ENCODE measurements around the gene MVB12B.
"Not testable (repeated sequence)": the region's sequence is repeated elsewhere in the genome, so short reads cannot be mapped to it uniquely, and the experiment has no call there.

The MVB12B gene

DNA sequence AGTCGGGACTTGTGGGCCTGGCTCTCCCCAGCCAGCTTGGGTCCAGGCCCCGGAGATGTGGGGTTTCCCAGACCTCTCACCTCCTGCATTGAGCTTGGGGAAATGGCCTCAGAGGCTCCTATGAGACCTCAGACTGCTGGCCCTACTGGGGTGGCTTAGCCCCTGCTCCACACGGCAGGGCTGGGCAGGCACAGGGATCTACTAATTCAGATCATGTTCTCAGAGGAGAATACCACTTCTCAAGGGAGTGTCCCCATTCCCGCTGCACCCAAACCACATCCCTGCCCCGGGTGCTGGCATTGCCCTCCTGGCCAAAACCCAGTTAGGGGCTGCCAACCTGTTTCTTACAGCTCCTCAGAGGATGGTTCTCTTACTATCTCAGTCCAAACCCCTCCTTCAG, 205.0 kb downstream of the MVB12B start:
- H3K27ac Mint-ChIP-seq, result no peak overlapping the region
- DNase-seq, result no peak
- H3K4me3 Mint-ChIP-seq, result no peak overlapping the region
- H3K9me3 Mint-ChIP-seq, result no peaks in the 10 kb centered on the region
- H3K4me1 Mint-ChIP-seq, result no peaks in the 10 kb centered on the region
- ATAC-seq, result no peak
- H3K27me3 Mint-ChIP-seq, result peaks cover 39% of the 10 kb centered on the region

DNA sequence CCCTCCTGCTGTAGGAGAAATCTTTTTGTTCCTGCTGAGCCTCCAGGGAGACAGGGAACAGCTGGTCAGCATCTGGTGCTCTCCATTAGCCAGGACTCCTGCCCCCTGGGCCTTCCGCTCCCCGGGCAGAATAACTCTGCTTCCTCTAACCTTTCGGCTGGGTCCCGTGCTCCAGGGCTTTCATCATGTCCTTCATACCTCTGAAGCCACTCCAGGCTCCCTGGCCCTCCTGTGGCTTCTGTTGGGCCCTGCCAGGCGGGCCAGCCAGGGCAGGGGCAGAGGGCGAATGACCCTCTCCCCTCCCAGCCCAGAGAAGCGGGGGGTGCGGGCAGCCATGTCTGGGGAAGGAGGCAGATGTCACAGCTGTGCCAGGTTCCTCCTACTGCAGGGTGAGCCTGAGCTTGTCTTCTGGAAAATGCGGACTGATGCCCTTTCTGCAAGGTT, 205.4 kb downstream of the MVB12B start:
- ATAC-seq (no peak), DNase-seq (no peak)
- no peaks in the 10 kb centered on the region for H3K4me1 Mint-ChIP-seq
- no peak overlapping the region for H3K4me3 Mint-ChIP-seq
- H3K9me3 Mint-ChIP-seq, result no peaks in the 10 kb centered on the region
- peaks cover 44% of the 10 kb centered on the region for H3K27me3 Mint-ChIP-seq
- no peak overlapping the region for H3K27ac Mint-ChIP-seq

DNA sequence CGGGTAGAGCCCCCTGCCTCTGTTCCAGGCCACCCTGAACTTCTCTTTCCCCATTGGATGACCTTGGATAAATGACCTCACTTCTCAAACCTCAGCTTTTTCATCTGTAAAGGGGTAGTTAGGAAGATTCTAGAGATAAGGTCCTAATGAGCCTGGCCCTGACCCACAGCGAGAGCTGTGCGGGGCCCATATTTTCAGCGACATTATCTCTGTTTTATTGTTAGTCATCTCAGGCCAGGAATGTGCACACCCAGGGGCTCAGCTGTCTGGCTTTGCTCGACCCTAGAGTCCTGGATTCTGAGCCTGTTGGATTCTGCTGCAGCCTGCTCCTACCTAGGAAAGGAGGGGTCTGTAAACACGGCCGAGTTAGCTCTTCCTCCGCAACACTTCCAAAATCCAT, 205.9 kb downstream of the MVB12B start:
- Mint-ChIP-seq H3K9me3 (no peaks in the 10 kb centered on the region), H3K27me3 (peaks cover 48% of the 10 kb centered on the region), H3K4me1 (no peaks in the 10 kb centered on the region), H3K27ac (no peak overlapping the region), H3K4me3 (no peak overlapping the region)
- ATAC-seq (no peak), DNase-seq (no peak)

DNA sequence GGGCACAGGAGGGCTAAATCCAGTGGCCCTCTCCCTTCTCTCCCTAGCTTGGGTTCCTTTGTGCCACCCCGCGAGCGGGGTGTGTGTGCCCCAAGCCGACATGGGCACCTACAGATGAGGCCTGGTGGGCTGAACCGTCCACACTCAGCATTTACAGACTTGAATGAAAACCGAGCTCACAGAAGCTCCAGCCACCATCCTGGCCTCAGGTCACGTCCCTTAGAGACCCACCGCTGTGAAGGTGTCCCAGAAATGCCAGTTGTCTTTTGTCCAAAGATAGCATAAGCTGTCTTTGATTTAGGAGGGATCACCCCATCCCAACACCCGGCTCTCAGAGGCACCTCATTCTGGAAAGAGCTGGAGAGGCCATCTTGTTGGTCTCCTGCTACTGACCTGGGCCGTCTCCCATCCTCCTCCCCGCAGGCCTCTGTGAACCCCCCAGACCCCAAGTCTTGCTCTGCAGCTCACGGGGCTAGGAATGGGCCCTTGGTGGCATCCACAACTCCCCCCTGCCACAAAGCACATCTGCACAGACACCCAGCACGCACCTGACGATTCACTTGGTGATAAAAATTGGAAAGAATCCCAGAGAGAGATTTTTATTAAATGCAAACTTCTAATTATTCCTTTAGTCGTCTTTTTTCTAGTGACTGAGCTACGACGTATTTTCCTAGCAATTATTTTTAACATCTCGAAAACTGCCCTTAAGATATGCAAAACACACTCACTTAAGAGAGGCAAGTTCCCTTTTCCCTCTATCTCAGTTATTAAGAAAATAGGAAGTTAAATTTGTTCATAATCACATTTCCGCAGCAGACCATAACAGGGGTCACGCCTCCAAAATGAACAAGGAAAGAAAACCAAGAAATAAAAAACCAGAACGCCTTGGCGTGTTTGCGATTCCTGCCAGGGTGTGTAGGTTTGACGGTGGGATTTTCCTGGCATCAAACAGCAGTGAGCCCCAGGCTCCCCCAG, 206.6 kb downstream of the MVB12B start:
- Mint-ChIP-seq H3K4me1 (no peaks in the 10 kb centered on the region), H3K9me3 (no peaks in the 10 kb centered on the region), H3K27me3 (peaks cover 56% of the 10 kb centered on the region), H3K4me3 (no peak overlapping the region), H3K27ac (no peak overlapping the region)
- ATAC-seq (no peak), DNase-seq (no peak)

DNA sequence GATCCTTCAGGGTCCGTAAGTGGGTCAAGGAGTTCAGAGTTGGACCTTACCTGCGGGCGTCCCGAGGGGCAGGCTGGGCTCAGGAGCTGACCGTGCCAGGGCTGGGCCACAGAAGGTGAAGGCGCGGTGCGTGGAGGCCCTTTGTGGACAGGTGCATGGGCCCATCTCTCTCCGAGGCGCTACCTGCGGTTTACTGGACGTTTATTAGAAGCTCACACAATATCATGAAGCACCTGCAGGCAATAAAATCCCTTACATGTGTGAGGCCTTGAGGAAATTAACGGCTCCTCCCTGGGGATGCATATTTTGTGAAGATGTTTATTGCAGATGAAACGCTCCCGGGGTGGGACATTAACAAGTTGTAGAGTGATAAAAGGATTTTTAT, 207.3 kb downstream of the MVB12B start:
- no peak overlapping the region for H3K27ac Mint-ChIP-seq
- DNase-seq (no peak), ATAC-seq (no peak)
- no peaks in the 10 kb centered on the region for H3K4me1 Mint-ChIP-seq
- H3K27me3 Mint-ChIP-seq, result peaks cover 62% of the 10 kb centered on the region
- no peaks in the 10 kb centered on the region for H3K9me3 Mint-ChIP-seq
- H3K4me3 Mint-ChIP-seq, result no peak overlapping the region

DNA sequence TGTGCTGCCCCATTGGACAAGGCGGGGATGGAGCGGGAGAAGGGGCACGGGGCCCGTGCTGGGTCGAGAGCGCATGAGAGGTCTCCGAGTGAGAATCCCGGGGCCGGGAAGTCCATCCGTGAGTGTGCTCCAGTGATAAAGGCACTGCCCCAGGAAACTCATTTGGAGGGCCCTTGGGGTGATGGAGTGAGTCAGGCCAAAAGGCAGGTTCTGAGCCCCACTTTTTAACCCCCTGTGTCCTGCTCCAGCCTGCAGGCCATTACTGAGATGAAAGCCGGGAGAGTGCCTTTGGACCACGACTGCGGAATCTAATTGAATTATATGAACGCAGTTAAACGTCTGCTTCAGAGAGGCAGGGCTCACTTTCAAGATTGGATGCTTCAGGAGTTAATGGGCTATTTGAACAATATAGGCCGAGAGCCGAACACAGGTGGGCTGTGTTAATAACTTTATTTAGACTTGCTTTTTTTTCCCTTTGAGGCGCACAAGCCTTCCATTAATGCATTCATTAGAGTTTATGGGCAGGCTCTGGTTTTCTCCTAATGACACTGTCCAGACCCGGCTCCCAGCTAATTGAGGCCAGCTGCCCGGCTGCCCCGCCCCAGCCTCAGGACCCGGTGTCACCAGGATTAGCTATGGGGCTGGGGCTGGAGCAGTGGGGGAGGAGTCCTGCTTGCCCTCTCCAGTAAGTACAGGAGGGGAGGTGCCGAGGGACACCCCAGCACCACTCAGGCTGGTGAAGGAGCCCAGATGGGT, 208.0 kb downstream of the MVB12B start:
- DNase-seq (no peak), ATAC-seq (no peak)
- no peak overlapping the region for H3K27ac Mint-ChIP-seq
- H3K27me3 Mint-ChIP-seq, result peaks cover 64% of the 10 kb centered on the region
- H3K4me1 Mint-ChIP-seq, result no peaks in the 10 kb centered on the region
- H3K4me3 Mint-ChIP-seq, result no peak overlapping the region
- H3K9me3 Mint-ChIP-seq, result no peaks in the 10 kb centered on the region

DNA sequence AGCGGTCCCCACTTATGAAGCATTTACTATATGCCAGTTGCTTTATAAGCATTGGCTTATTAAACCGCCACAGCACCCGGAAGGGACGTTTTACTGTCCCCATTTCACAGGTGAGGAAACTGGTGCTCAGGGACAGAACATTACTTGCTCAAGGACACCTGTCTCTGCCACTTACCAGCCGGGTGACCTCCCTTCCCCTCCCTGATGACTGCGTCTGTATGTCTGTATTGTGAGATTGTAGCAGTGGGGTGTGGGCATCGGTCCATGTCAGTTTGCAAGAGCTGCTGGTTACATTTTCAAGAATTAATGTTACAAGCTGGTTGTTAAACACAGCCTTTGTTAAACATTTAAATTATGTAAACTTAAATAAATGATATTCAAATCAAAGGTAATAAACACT, 209.5 kb downstream of the MVB12B start:
- DNase-seq, result no peak
- ATAC-seq, result no peak
- Mint-ChIP-seq H3K4me1 (no peaks in the 10 kb centered on the region), H3K27ac (no peak overlapping the region), H3K4me3 (no peak overlapping the region), H3K27me3 (peaks cover 64% of the 10 kb centered on the region), H3K9me3 (no peaks in the 10 kb centered on the region)

DNA sequence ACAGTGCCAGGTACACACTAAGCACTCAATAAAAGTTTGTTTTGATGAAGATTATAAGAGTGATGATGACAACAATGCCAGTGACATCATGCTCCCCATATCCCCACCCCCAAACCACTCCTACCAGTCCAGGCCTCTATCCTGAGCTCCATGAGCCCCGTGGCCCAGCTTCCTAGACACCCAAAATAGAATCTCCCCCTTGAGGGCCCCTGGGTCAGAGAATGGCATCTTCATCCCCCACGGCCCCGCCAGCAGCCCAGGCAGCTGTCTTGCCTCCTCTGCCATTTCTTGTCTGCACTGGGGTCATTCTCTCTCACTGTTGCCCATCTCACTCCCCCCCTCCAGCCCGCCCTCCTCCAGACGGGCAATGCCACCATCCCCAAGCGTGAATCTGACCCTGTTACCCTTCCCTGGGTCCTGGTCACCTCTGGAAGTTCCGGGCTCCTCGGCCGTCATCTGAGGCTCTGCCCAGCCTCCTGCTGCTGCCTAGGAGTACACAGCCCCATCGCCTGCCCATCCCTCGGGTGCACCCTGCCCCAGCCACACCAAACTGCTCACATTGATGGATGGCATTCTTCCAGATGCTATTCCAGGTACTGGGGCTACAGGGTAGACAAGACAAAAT, 210.3 kb downstream of the MVB12B start:
- Mint-ChIP-seq H3K27me3 (peaks cover 61% of the 10 kb centered on the region), H3K4me3 (no peak overlapping the region)
- no peak for ATAC-seq

DNA sequence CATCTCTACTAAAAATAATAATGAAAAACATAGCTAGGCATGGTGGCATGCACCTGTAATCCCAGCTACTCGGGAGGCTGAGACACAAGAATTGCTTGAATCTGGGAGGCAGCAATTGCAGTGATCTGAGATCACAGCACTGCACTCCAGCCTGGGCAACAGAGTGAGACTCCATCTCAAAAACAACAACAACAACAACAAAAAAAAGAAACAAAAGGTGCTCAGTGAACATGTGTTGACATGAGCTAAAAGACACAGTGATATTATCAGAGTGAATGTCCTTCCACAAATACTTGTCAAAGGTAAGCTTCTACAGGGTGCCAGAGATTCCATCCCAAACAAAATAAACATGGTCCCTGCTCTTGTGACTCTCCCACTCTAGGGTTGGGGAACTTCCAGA, 211.9 kb downstream of the MVB12B start:
- H3K27me3 Mint-ChIP-seq, result peaks cover 45% of the 10 kb centered on the region

More for the DNA sequence above, 210.3 kb downstream of the MVB12B start:
- Mint-ChIP-seq H3K27ac (no peak overlapping the region), H3K4me1 (no peaks in the 10 kb centered on the region), H3K9me3 (no peaks in the 10 kb centered on the region)
- no peak for DNase-seq

DNA sequence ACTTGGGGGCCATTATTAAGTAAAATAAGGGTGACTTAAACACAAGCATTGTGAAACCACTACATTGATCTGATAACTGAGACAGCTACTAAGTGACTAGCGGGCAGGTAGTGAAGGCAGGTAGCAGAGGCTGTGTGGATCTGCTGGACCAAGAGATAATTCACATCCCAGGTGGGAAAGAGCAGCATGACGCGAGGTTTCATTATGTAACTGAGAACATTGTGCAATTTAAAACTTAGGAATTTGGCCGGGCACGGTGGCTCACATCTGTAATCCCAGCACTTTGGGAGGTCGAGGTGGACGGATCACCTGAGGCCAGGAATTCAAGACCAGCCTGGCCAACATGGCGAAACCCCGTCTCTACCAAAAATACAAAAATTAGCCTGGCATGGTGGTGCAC, 213.8 kb downstream of the MVB12B start:
- not testable (repeated sequence) for ATAC-seq, H3K9me3 Mint-ChIP-seq
- peaks cover 28% of the 10 kb centered on the region for H3K27me3 Mint-ChIP-seq

More for the DNA sequence above, 211.9 kb downstream of the MVB12B start:
- H3K4me3 Mint-ChIP-seq, result no peak overlapping the region
- DNase-seq (no peak), ATAC-seq (no peak)
- peak overlapping the region in 1 of 2 donors; percentile 21 for H3K27ac Mint-ChIP-seq
- no peaks in the 10 kb centered on the region for H3K9me3 Mint-ChIP-seq
- H3K4me1 Mint-ChIP-seq, result no peaks in the 10 kb centered on the region

DNA sequence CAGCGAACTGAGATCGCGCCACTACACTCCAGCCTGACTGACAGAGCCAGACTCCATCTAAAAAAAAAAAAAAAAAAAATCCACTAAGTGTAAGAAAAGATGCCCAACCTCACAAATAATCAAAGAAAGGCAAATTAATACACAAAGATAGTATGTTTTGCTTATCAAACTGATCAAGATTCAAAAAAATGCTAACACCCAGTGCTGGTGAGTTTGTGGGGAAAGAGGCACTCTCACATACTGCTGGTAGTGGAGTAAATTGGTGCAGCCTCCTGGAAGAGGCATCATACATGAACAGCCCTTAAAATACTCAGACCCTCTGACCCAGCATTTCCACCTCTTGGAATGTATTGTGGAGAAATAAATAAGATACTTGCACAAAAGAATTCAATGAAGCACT, 216.9 kb downstream of the MVB12B start:
- Mint-ChIP-seq H3K9me3 (no peaks in the 10 kb centered on the region), H3K4me1 (no peaks in the 10 kb centered on the region), H3K27me3 (peaks cover 6% of the 10 kb centered on the region), H3K27ac (no peak overlapping the region), H3K4me3 (no peak overlapping the region)
- DNase-seq, result no peak
- ATAC-seq, result no peak

More for the DNA sequence above, 213.8 kb downstream of the MVB12B start:
- H3K27ac Mint-ChIP-seq, result peak overlapping the region in 1 of 2 donors; percentile 29
- DNase-seq, H3K4me3 Mint-ChIP-seq, H3K4me1 Mint-ChIP-seq: not testable (repeated sequence)

DNA sequence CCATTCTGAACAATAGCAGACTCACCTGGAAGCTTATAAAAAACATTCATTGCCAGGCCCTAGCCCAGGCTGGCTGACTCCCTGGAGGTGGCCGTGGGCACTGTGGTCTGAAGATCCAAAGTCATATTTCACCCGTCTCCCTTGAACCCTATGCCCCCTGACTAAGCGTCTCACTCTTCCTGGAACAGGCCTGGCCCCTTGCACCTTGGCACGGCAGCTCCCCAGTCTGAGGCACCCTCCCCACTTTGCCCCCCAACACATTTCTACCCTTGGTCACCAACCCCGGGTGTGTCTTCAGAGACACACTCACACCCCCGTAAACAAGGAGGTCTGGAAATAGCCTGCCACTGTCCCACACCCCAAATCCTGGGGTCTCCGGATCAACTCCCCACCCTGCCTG, 218.5 kb downstream of the MVB12B start:
- DNase-seq (no peak), ATAC-seq (no peak)
- Mint-ChIP-seq H3K9me3 (no peaks in the 10 kb centered on the region), H3K4me3 (no peak overlapping the region), H3K27ac (no peak overlapping the region), H3K4me1 (no peaks in the 10 kb centered on the region), H3K27me3 (no peaks in the 10 kb centered on the region)

DNA sequence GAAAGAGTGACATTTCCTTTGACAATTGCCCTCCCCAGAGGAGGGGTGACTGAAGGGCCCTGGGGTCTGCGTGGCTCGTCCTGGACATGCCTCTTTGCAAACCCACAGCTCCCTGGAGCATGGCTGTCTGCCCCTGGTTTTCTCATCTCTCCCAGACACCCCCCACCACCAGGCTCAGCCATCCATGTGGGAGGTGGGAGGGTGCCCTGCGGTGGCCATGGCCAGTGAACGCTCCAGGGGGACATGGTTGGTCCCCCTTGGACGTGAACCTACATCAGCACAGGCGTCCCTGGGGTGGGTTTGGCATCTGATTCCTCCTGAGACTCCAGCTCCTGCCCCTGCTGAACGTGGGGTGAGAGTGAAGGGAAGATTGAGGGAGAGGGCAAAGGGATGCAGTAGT, 219.4 kb downstream of the MVB12B start:
- ATAC-seq (no peak), DNase-seq (no peak)
- Mint-ChIP-seq H3K4me1 (no peaks in the 10 kb centered on the region), H3K27ac (no peak overlapping the region), H3K9me3 (no peaks in the 10 kb centered on the region), H3K27me3 (no peaks in the 10 kb centered on the region), H3K4me3 (no peak overlapping the region)

DNA sequence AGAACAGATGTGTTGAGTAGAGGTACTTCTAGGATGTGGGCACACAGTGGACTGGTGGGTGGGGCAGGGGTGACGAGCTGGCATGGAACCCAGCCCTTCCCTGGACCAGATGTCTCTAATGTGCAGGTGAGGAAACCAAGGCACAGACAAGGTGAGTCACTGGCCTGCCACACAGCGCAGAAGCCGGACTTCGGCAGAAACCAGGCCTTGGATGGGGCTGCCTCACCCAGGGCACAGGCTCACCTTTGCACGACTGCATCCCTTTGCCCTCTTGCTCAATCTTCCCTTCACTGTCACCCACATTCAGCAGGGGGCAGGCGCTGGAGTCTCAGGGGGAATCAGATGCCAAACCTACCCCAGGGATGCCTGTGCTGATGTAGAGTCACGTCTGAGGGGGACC, 221.7 kb downstream of the MVB12B start:
- Mint-ChIP-seq H3K4me3 (no peak overlapping the region), H3K9me3 (no peaks in the 10 kb centered on the region), H3K4me1 (no peaks in the 10 kb centered on the region), H3K27ac (no peak overlapping the region), H3K27me3 (no peaks in the 10 kb centered on the region)
- ATAC-seq, result no peak
- DNase-seq, result no peak

DNA sequence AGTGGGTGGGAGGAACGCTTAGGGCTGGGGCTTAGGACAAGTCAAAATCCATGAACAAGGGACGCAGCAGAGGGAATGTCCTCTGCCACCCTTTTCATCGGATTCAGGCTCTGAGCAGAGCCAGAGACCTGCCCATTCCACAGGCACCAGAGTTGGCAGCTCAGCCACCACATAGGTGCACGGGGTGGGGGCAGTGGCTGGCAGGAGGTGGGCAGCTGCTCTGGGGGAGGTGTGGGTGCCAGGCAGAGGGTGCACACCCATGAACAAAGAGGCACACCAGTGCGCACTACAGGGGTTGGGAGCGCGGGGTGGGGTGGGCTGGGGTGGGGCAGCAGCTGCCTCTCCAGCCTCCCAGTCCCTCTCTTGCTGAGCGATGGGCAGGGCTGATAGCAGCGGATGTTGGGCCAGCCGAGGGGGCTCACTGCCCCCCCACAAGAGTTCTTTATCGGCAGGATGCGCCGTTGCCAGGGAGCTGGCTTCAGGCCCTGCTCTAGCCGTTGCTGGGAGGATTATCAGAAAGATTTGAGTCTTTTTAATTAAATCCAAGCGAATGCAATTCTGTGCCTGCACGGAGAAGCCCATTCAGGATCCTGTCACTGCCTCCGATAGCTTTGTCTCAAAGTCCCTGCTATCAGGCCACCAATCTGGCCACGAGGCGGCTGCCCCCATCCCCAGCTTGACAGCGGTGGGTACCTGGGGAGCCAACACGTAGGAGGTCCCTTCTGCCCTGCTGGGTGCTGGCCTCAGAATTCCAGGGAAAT, 222.8 kb downstream of the MVB12B start:
- no peak for ATAC-seq

More for the DNA sequence above, 222.8 kb downstream of the MVB12B start:
- Mint-ChIP-seq H3K4me1 (no peaks in the 10 kb centered on the region), H3K27me3 (no peaks in the 10 kb centered on the region), H3K27ac (no peak overlapping the region), H3K4me3 (no peak overlapping the region), H3K9me3 (no peaks in the 10 kb centered on the region)
- no peak for DNase-seq
